Measurements from ENCODE around the gene CPSF6.
"Not testable (repeated sequence)": the region's sequence is repeated elsewhere in the genome, so short reads cannot be mapped to it uniquely, and the experiment has no call there.

The CPSF6 gene, protein sequence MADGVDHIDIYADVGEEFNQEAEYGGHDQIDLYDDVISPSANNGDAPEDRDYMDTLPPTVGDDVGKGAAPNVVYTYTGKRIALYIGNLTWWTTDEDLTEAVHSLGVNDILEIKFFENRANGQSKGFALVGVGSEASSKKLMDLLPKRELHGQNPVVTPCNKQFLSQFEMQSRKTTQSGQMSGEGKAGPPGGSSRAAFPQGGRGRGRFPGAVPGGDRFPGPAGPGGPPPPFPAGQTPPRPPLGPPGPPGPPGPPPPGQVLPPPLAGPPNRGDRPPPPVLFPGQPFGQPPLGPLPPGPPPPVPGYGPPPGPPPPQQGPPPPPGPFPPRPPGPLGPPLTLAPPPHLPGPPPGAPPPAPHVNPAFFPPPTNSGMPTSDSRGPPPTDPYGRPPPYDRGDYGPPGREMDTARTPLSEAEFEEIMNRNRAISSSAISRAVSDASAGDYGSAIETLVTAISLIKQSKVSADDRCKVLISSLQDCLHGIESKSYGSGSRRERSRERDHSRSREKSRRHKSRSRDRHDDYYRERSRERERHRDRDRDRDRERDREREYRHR

DNA sequence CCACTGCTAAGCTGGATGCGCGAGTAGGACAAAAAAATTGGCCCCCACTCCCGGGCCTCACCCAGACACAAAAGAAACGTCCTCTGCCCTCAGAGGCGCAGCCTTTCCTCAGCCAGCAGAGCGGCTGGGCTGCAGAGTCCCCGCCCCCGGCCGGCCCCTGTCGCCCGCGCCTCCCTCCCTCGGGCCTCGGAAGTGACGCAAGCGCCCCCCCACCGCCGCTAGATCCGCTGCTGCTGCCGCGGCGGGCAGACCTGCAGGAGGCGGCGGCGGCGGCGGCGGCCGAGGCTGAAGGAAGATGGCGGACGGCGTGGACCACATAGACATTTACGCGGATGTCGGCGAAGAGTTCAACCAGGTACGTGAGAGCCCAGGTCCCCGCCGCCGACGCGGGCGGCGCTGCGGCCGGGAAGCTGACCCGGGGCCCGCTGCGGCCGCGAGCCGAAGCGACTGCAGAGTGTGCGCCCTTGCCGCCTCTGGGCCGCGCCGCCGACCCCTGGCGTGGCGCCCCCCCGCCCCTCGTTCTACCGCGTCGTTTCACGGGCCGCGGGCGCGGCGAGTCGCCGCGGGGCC lies at the start of gene CPSF6:
TSS of gene CPSF6 (plus strand) at position 218 of the 570 bp plus-strand sequence. CDS start at position 296, 78 bp downstream.
- peak; percentile 93 to 95 for DNase-seq (ENCODE audit: low read depth in 1 of 2, low spot score in 1 of 2)

DNA sequence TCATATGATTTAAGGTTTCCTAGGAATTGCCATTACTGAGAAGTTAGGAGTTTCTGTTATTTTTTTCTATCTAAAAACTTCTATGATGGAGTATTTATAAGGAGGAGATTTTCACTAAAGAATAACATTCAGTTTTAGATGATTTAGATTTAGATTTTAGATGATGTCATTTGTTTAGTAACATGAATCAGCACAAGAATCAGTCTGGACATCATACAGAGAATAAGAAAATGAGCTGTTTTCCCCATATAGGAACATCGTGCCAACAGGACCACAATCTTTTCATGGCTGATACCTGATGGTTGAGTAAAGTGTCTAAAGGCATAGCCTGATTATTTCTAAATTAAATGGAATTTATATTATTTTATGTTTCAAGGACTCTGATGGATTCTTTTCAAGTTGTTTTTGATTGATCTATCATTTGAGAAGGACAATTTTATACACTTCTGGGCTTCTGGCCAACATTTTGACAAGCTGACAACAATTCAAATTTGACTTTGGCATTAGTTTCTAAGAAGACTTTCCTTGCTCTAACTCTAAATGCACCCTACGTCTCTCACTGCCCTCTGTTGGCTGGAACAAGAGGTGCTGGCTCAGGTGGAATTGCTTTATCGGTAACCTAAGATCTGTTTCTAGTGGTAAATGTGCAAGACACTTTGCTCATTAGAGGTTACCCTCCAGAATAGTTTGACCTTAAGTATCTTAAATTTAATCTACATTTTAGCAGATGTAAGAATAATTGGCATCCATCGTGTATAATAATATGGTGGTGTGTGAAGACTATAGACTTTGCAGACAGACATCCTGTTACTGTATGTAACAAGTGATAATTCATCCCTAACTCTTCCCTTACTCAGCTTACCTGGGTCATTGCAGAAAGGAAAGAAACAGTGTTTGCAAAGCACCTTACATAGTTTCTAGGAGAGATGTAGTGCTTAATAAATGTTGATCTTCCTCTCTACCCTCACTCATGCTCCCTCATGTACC lies 42.8 kb upstream of the CPSF6 start:
- DNase-seq (ENCODE audit: low read depth in 1 of 2, low spot score in 1 of 2) = no peak

DNA sequence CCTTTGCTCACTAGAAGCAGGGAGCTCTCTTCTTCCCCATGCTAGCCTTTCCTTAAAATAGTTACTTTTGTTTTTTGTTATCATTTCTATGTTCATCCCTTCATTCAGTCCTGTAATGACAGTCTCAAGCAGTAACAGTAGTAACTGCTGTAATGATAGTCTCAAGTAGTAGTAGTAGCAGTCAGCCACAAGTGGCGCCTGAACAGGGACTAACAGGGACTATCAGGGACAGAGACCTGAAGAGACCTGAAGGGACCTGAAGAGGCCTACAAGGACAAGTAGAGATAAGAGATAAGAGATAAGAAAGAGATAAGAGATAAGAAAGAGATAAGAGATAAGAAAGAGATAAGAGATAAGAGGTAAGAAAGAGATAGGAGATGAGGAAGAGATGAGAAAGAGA lies 39.4 kb upstream of the CPSF6 start:
- DNase-seq (ENCODE audit: low read depth in 1 of 2, low spot score in 1 of 2) = not testable (repeated sequence)

DNA sequence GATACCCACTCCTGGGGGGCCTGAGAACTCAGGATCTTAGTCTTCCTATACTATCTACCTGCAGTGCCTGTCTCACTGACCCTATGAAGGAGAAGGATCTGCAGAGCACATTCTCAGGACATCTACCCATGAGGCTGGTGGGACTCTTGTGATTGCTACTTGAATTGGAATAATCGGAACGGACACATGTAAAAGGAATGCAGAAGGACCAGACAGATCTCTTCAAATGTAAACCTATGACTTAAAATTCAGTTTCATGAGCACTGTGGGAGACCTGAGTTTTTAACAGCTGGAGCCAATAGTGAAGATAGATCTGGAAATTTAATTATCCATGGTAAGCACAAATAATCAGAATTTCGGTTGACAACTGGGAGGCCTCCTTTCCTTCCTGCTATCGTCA lies 35.2 kb upstream of the CPSF6 start:
- no peak for DNase-seq (ENCODE audit: low read depth in 1 of 2, low spot score in 1 of 2)

DNA sequence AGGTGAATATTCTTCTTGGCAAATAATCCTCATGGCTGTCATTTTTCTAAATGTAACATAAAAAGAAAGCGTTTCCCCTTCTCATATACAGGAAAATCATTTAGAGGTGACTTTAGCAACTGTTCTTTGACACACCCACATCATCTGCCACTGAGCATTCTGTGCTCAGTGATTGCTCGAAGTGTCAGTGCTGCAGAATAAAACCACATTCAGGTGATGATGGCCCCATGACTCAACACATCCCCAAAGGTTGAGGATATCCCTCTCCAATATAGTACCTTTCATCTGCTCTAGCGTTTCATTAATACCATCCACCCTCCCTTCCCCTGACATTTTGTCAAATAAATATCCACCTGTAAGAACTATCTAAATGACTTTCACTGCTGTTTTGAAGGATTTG lies 28.7 kb upstream of the CPSF6 start:
- no peak for DNase-seq (ENCODE audit: low read depth in 1 of 2, low spot score in 1 of 2)

DNA sequence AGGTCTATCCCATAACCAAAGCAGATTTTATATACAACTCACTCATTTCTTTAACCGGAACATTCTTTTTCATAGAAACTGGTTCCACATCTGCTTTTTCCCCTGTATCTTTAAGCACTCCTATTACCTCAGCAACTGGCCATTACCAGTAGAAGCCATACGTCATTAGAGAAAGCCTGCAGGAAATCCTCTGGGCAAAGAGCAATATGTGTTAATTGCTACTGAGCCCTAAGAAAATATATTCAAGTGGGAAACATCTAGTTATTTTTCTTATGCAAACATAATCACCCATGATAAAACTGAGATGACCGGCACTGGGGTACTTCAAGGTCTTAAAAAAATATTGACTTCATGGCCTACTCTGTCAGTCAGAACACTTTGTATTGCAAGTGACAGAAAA lies 28.2 kb upstream of the CPSF6 start:
- no peak for DNase-seq (ENCODE audit: low read depth in 1 of 2, low spot score in 1 of 2)

DNA sequence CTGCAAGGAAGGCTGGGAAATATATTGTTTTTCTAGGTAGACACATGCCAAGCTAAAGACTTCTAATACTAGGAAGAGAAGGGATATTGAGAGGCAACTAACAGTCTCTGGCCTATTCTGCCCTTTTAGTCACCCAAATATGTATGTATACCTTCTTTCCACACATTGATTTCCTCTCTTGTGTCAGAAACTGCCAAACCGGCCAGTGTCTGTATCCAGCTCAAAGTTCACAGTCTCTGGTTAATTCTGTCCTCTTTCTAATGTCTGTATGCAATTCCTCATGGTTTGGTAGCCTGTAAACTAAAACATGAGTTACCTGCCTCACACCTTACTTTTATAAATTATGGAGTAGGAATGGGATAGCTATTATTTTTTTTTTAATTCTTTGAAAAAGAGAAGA lies 25.2 kb upstream of the CPSF6 start:
- no peak for DNase-seq (ENCODE audit: low read depth in 1 of 2, low spot score in 1 of 2)

DNA sequence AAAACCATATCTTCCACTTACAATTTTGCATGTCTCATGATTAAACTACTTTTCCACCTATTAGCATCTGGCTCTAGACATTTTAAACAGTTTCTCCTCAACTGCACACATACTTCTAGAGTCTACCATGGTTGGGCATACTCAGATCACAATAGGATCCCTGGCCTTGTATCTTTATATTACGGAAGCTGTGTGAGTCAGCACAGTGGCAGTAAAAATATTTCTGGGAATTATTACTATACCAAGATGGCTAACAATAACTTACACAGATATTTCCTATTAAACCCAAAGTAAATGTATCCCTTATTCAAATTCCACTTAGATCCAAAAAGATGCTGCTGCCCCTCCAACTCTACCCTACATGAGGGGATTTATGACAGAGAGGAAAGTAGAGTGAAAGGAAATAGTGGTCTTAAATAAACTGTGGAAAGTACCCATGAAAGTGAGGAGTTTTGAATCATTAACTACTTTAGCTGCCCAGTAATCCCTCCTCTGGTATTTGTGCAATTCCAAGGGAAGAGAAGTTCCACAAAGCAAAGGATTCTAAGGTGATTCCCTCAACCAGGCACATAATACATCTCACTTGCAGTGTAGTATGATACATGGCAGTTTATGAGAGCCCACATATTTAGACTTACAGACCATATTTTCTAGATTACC lies 14.0 kb upstream of the CPSF6 start:
- DNase-seq (ENCODE audit: low read depth in 1 of 2, low spot score in 1 of 2) = no peak

DNA sequence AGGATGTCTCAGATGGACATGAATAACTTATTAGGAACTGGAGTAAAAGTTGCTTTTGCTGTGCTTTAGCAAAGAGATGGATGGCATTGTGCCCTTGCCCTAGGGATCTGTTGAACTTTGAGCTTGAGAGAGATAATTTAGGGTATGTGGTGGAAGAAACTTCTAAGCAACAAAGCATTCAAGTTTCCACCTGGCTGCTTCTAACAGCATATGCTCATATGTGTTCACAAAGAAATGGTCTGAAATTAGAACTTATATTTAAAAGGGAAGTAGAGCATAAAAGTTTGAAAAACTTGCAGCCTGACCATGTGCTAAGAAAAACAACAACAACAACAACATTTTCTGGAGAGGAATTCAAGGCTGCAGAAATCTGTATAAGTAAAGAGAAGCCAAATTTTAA lies 7.9 kb upstream of the CPSF6 start:
- no peak for DNase-seq (ENCODE audit: low read depth in 1 of 2, low spot score in 1 of 2)

DNA sequence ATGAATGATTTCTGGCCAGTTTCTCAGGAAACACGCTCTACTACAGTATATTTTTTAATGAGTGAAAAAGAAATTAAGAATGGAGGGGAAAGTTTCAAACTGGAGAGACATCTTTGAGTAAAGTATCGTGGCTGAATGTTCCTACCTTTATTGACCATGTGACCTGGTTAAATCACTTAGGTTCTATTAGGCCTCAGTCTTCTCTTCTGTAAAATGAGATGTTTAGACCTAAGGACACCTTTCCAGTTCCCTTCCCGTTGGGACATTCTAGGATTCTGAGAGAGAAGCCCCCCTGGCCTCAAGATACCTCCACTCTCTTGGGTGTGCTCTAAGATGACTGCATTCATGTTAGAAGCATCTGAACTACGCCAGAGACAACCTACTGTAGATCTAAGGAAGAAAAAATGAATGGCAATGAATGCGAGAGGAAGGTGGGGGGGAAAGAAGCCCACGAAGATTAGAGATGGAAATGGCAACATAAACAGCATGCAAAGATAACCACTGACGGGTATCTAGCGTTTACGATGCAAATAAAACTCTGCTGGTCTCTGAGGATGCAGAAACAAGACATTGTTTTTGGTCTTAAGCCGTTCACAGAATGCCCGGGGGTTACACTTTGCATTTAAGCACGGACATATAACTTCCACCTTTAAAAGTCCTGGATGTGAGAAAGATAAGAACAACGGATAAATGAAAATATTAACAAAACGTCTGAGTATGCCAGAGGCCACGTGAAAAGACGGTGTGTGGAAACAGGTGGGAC lies 599 bp upstream of the CPSF6 start:
- no peak for DNase-seq (ENCODE audit: low read depth in 1 of 2, low spot score in 1 of 2)

DNA sequence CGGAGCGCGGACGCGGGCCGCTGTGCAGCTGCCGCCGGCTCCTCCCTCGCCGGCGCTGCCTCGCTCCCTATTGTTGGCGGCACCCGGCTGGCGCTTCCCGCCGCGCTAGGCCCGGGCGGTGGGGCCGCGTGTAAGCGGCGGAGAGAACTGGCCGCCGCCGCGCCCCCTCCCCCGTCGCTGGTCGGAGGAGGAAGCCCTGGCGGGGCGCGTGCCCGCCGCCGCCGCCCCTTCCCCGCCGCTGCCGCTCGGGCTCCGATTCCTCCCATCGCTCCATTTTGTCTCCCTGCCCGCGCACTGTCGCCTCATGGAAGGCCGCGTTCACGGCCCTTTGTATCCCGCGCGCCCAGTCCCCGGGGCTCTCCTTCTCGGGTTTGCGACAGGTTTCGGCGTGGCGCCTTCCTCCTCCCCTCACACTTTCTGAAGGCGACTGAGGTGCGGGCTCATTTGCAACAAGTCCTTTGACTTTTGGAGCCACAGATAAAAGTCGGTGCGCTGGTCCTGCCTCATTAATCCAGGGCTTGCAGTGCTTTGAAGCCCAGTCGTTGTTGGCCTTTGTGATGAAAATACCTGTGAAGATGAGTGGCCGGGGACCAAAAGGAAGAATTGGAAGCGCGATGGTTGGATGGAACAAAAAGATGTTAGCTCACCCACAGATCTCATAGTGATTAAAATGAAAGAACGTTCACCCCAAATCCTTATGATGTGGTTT lies 707 bp downstream of the CPSF6 start:
- peak; percentile 21 to 28 for DNase-seq (ENCODE audit: low read depth in 1 of 2, low spot score in 1 of 2)

DNA sequence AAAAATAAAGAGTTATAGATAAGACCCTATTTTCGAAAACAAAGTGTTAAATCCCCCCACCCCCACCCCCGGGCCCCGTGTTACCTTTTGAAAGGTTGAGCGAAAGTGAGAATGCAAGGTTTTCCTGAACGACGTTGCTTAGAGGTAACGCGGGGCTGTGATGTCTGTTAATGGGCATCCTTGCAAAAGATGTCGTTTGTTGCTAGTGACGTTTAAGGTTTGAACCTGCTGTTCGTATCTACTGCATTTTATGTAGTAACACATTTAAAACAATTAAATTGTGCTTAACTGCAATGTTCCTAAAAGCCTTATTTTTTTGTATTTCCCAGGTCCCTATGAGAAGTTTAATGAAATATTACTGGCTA lies 1.2 kb downstream of the CPSF6 start:
- DNase-seq (ENCODE audit: low read depth in 1 of 2, low spot score in 1 of 2) = no peak

DNA sequence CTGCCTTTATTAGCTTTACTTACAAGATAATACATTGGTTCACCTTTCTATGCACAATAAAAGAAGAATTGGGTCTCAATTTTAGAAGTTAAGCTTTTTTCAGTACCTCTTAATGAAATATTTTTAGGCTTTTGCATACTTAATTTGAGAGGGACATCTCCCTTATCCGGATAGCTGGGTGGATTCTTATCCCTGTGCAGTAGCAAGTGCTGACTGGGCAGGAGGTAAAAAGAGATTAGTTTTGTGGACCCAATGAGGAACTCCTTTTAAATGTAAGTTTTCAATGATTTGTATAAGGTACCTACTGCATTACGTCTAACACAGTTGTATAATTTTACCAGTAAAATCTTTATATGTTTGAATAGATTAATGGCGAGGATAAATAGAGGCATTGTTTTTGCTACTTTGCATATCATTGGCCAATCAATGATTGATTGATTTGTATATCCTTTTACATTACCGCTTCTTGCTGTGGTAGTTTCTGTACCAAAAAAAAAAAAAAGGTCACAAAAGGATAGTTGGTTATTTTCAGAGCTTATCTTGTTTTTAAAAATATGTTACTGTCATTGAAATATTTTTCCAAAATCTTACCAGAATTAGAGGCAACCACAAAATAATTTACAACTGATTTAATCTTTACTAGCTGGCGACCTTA lies 2.2 kb downstream of the CPSF6 start:
- DNase-seq (ENCODE audit: low read depth in 1 of 2, low spot score in 1 of 2) = no peak

DNA sequence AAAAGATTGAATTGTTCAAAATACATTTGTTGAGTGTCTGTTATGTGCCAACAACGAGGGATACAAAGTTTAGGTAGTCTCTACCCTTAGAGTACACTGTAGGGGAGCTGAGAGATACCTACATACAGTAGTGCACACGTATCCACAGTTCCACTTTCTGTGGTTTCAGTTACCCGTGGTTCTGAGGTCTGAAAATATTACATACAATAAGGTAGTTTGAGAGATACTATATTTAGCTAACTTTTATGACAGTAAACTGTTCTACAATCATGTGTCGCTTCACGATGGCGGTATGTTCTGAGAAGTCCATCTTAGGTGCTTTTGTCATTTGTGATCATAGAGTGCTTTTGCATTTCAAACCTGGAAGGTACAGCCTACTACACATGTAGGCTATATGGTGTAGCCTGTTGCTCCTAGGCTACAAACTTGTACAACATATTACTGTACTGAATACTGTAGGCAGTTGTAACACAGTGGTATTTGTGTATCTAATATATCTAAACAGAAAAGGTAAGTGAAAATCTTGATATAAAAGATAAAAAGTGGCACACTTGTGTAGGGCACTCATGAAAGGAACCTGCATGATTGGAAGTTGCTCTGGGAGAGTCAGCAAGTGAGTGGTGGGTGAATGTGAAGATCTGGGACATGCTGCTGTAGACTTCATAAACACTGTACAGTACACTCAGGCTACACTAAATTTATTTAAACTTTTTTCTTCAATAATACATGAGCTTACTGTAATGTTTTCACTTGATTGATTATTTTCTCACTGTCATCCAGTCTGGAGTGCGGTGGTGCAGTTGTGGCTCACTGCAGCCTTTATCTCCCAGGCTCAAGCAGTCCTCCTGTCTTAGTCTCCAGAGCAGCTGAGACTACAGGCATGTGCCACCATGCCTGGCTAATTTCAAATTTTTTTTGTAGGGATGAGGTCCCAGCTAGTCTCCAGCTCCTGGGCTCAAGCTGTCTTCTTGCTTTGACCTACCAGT lies 4.0 kb downstream of the CPSF6 start:
- DNase-seq (ENCODE audit: low read depth in 1 of 2, low spot score in 1 of 2) = no peak

DNA sequence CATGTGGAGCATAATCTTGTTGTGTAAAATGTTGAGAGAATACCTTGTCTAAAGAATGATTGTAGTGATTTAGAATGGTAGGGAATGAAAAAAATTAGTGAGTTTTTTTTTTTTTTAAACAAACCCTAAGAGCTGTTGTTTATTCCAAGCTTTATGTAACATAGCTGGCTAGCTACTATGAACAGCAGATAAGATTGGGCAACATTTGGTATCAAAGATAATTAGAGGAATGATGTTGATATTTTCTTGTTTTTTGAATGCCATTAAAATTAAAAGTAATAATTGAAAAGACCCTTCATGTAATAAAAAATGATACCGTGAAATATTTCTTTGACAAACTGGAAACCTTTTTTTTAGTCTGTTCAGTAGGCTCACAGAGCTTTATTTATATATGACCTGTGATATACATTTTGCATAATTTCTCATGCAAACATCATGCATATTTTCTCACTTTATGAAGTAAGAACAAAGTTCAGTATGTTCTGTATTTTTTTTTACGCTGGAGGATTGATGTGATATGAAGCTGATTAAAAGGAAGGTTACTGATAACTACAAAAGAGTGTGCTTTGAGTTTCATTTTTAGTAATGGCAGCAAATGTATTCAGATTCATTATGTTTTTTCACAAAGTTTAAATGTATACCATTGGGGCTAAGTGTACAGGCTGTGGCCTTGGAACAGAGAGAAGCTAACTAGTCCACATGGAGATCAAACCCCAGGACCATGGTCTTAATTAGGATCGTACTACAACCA lies 8.1 kb downstream of the CPSF6 start:
- no peak for DNase-seq (ENCODE audit: low read depth in 1 of 2, low spot score in 1 of 2)

DNA sequence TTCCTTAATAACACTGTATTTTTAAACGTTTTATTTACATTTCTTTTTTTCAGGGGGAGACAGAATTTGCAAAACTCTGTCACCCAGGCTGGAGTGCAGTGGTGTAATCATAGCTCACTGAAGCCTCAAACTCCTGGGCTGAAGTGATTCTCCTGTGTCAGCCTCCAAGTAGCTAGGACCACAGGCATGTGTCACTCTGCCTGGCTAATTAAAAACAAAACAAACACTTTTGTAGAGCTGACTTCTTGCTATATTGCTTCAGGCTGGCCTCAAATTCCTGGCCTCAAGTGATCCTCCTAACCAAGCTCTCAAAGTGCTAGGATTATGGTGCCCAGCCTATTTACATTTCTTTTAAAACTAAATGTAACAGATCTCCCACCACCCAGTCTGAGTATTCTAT lies 12.7 kb downstream of the CPSF6 start:
- DNase-seq (ENCODE audit: low read depth in 1 of 2, low spot score in 1 of 2) = no peak

DNA sequence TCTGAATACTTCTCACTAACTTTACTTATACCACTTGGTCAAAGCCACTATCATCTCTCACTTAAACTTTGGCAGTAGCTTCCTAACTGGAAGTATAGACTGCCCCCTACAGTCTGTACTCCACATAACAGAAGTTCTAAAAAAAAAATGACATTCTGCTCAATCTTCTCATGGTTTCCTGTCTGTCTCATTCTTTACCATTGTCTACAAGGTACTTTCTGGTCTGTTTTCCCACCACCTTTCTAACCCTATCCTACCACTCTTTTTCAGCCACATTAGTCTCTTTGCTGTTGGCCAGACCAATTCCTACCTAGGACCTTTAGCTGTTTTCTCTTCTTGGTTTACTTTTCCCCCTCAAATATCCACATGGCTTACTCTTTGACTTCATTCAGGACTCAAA lies 14.7 kb downstream of the CPSF6 start:
- DNase-seq (ENCODE audit: low read depth in 1 of 2, low spot score in 1 of 2) = no peak

Measured in activated CD4-positive, alpha-beta T cell treated with anti-CD3 and anti-CD28 coated beads, Interleukin-2, amount 50 U/mL, for 24 hours (primary cell).